HepG2 (cell line): ENCODE results near the gene SH2B2. TPM values are rescaled to one million over a fixed set of nuclear protein-coding genes. Genes with fewer than 3 reads are reported as not detected.
A peak's percentile ranks its signal among the peaks of the same experiment; 100 is the strongest.

Source experiments
- ATAC-seq: fragments of 200-7000 bp; cut with Tn5 transposase; 3 replicates; pipeline ENCODE4 v1.9.1; 2020; ENCODE audit warnings: mild to moderate bottlenecking, moderate library complexity
- BruUV-seq: library from RNA; stranded (reverse); fragments of 400-500 nt; replicated peaks from 2 replicates; lab custom pipeline; 2021; lab: Mats Ljungman, UMichigan
- CTCF ChIA-PET: fragments of 300-600 bp; formaldehyde crosslinking; extraction: SDS; loops from one replicate; lab custom pipeline; 2021; ENCODE audit warnings: low total read pairs, inconsistent platforms, low intra/inter-chr PET ratio; lab: Yijun Ruan, JAX
- POLR2A ChIA-PET: fragments of 350-600 bp; sonication (Branson Sonifier 250); formaldehyde crosslinking; loops from one replicate; lab custom pipeline; 2020; ENCODE audit warnings: antibody characterized with exemption, inconsistent platforms; lab: Yijun Ruan, JAX
- DNase-seq: peaks from one replicate; pipeline ENCODE4 v3.0.0-alpha.2; 2015; ENCODE audit warnings: low spot score
- FAIRE-seq: peaks from 3 replicates; lab custom pipeline; 2011; peaks lifted over from hg19 to GRCh38; lab: Jason Lieb, UNC
- H2AFZ ChIP-seq: one replicate; pipeline ENCODE4 v1.6.1; 2011; ENCODE audit warnings: low read length, inconsistent platforms
- H3K27ac ChIP-seq: fragments of 300-600 bp; 3 replicates; pipeline ENCODE4 v1.8.0; 2011; ENCODE audit warnings: mixed run types, mild to moderate bottlenecking, mixed read lengths, low read length, inconsistent platforms; ENCODE audit not compliant: insufficient read depth; ENCODE audit errors: extremely low read length
- H3K27me3 ChIP-seq, 2 experiments: fragments of 200-600 bp in 1 of 2; 2 replicates in 1 of 2; 3 replicates in 1 of 2; pipeline versions ENCODE4 v1.6.0 to v1.8.0; 2011; ENCODE audit warnings: low read length in 2 of 2, mild to moderate bottlenecking in 2 of 2, moderate library complexity in 2 of 2, inconsistent platforms in 1 of 2; ENCODE audit not compliant: insufficient read depth in 2 of 2, control insufficient read depth in 1 of 2
- H3K36me3 ChIP-seq, 2 experiments: fragments of 200-600 bp in 1 of 2; replicated peaks in 1 of 2; 2 replicates in 1 of 2; 3 replicates in 1 of 2; pipeline versions ENCODE4 v1.5.1 to v1.8.0; 2011; ENCODE audit warnings: low read length in 2 of 2, inconsistent platforms in 1 of 2; ENCODE audit not compliant: insufficient read depth in 2 of 2, control insufficient read depth in 1 of 2
- H3K4me1 ChIP-seq: 2 replicates; pipeline ENCODE4 v1.5.1; 2012; ENCODE audit warnings: low read length, inconsistent platforms; ENCODE audit not compliant: insufficient read depth
- H3K4me2 ChIP-seq: 2 replicates; pipeline ENCODE4 v1.6.0; 2011; ENCODE audit warnings: low read depth, low read length, inconsistent platforms
- H3K4me3 ChIP-seq, 3 experiments: fragments of 200-600 bp in 1 of 3; sonication (generic), shearing (Covaris generic) in 1 of 3; replicated peaks in 1 of 3; 2 replicates each; pipeline ENCODE4 v1.5.1; 2011 to 2016; ENCODE audit warnings: low read length in 3 of 3, inconsistent platforms in 2 of 3, low read depth in 2 of 3, mild to moderate bottlenecking in 2 of 3, control low read depth in 1 of 3, mixed read lengths in 1 of 3; ENCODE audit not compliant: insufficient read depth in 1 of 3
- H3K79me2 ChIP-seq: one replicate; pipeline ENCODE4 v1.6.1; 2011; ENCODE audit warnings: low read length, inconsistent platforms; ENCODE audit not compliant: insufficient read depth
- H3K9ac ChIP-seq: 2 replicates; pipeline ENCODE4 v1.6.0; 2011; ENCODE audit warnings: mild to moderate bottlenecking, low read depth, low read length, inconsistent platforms; ENCODE audit not compliant: insufficient read depth
- H3K9me3 ChIP-seq: 2 replicates; pipeline ENCODE4 v1.5.1; 2012; ENCODE audit warnings: mild to moderate bottlenecking, low read length
- H4K20me1 ChIP-seq: 2 replicates; pipeline ENCODE4 v1.6.0; 2011; ENCODE audit warnings: inconsistent platforms, mild to moderate bottlenecking, low read length, moderate library complexity; ENCODE audit not compliant: insufficient read depth
- GFI1 ChIP-seq: sonication (generic); formaldehyde crosslinking; IDR thresholded peaks from 2 replicates; pipeline ENCODE4 v1.5.0; 2020; ENCODE audit warnings: missing genetic modification reagents, mild to moderate bottlenecking, borderline replicate concordance
- RNF2 ChIP-seq: fragments of 450-650 bp; conservative IDR thresholded peaks from 2 replicates; pipeline ENCODE4 v1.6.1; 2016; ENCODE audit warnings: low read depth
- ZNF441 ChIP-seq: sonication (generic); formaldehyde crosslinking; IDR thresholded peaks from 2 replicates; pipeline ENCODE4 v1.7.0; 2021; ENCODE audit warnings: missing genetic modification reagents, borderline replicate concordance
- ZNF460 ChIP-seq: sonication (generic); formaldehyde crosslinking; IDR thresholded peaks from 2 replicates; pipeline ENCODE4 v1.5.1; 2020; ENCODE audit warnings: missing genetic modification reagents, mild to moderate bottlenecking, borderline replicate concordance
- WGBS: methylation state at CpG from one replicate; pipeline ENCODE4 v1.1.6; 2017; ENCODE audit warnings: low lambda C conversion rate; 5-methylcytosine and 5-hydroxymethylcytosine counted together
- in situ Hi-C: cut with HindIII; loops from 2 replicates; pipeline ENCODE4 v1.10.0; 2017; ENCODE audit warnings: low pct_unique_long_range_greater_than_20kb; ENCODE audit not compliant: extremely low pct_ligation_motif_present
- intact Hi-C: fragments of 100-400 bp; cut with micrococcal nuclease; formaldehyde crosslinking; loops from one replicate; pipeline ENCODE4 v1.10.0; 2022; ENCODE audit not compliant: unreplicated experiment
- polyA plus RNA-seq, 8 experiments: library from polyadenylated mRNA; depleted of rRNA in 3 of 8; stranded (reverse) in 7 of 8; unstranded in 1 of 8; fragments of >200 nt; fragmentation: Illumina TruSeq in 4 of 8; extraction: Trizol in 4 of 8; gene quantifications; 2 replicates each; pipeline versions ENCODE4 v1.2.1 to v1.2.3, GENCODE V29; 2011 to 2016; ENCODE audit warnings: low read depth in 4 of 8, missing spikeins in 1 of 8, mixed read lengths in 1 of 8; ENCODE audit not compliant: insufficient read depth in 1 of 8
- total RNA-seq, 5 experiments: library from RNA; depleted of rRNA; stranded (reverse); fragments of >200 nt; fragmentation: Illumina TruSeq; extraction: Trizol; gene quantifications; 2 replicates each; pipeline ENCODE4 v1.2.3, GENCODE V29; 2016; ENCODE audit warnings: low read depth in 1 of 5
- TF ChIP-seq, protein P1 (sequence below): sonication (generic); formaldehyde crosslinking; IDR thresholded peaks from 2 replicates; pipeline ENCODE4 v1.4.0; 2020; ENCODE audit warnings: mild to moderate bottlenecking, low read depth, missing genetic modification reagents
- TF ChIP-seq, protein P2 (sequence below): sonication (generic); formaldehyde crosslinking; conservative IDR thresholded peaks from 2 replicates; pipeline ENCODE4 v1.4.0; 2020; ENCODE audit warnings: missing genetic modification reagents
- TF ChIP-seq, protein P3 (sequence below): sonication (generic); formaldehyde crosslinking; IDR thresholded peaks from 2 replicates; pipeline ENCODE4 v1.4.0; 2020; ENCODE audit warnings: mild to moderate bottlenecking, missing genetic modification reagents

Gene SH2B2
- total and polyA plus RNA-seq, 2 of the 13 experiments (the other 11 are each of a cell fraction or from before 2014, with no cell fraction given): 0.46 to 1.3 TPM

DNA sequence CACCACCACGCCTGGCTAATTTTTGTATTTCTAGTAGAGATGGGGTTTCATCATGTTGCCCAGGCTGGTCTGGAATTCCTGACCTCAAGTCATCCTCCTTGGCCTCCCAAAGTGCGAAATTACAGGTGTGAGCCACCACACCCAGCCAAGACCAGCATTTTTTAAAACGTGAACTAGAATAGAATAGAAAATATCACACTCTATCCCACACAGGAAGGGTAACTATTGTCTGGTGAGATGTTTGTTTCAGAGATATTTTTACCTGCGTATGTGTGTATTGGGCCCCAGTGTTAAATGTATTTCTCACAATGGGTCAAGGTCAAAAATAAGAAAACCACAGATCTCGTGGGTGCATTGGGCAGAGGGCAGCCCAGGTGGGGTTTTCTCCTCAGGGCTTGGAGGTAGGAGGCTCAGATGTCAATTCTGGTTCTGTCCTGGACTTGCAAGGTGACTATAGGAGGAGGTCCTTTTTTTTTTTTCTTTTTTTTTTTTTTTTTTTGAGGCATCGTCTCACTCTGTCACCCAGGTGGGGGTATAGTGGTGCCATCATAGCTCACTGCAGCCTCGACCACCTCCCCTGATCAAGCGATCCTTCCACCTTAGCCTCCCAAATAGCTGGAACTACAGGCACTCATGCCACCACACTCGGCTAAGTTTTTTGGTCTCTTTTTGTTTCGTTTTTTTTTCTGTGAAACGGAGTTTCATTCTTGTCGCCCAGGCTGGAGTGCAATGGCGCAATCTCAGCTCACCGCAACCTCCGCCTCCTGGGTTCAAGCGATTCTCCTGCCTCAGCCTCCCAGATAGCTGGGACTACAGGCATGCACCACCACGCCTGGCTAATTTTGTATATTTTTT lies 19.0 kb downstream of the SH2B2 start:
- no peak for TF ChIP-seq RNF2
- TF ChIP-seq, protein P1, sequence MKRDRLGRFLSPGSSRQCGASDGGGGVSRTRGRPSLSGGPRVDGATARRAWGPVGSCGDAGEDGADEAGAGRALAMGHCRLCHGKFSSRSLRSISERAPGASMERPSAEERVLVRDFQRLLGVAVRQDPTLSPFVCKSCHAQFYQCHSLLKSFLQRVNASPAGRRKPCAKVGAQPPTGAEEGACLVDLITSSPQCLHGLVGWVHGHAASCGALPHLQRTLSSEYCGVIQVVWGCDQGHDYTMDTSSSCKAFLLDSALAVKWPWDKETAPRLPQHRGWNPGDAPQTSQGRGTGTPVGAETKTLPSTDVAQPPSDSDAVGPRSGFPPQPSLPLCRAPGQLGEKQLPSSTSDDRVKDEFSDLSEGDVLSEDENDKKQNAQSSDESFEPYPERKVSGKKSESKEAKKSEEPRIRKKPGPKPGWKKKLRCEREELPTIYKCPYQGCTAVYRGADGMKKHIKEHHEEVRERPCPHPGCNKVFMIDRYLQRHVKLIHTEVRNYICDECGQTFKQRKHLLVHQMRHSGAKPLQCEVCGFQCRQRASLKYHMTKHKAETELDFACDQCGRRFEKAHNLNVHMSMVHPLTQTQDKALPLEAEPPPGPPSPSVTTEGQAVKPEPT (CRISPR knock-in tag): no peak
- no peak for TF ChIP-seq GFI1 (CRISPR knock-in tag)
- peak; percentile 18; the same call in 1 of the 2 replicates for TF ChIP-seq ZNF460 (CRISPR knock-in tag)
- TF ChIP-seq, protein P2, sequence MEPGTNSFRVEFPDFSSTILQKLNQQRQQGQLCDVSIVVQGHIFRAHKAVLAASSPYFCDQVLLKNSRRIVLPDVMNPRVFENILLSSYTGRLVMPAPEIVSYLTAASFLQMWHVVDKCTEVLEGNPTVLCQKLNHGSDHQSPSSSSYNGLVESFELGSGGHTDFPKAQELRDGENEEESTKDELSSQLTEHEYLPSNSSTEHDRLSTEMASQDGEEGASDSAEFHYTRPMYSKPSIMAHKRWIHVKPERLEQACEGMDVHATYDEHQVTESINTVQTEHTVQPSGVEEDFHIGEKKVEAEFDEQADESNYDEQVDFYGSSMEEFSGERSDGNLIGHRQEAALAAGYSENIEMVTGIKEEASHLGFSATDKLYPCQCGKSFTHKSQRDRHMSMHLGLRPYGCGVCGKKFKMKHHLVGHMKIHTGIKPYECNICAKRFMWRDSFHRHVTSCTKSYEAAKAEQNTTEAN (CRISPR knock-in tag): no peak
- peak; percentile 57; the same call in 1 of the 2 replicates for TF ChIP-seq ZNF441 (CRISPR knock-in tag)
- TF ChIP-seq, protein P3, sequence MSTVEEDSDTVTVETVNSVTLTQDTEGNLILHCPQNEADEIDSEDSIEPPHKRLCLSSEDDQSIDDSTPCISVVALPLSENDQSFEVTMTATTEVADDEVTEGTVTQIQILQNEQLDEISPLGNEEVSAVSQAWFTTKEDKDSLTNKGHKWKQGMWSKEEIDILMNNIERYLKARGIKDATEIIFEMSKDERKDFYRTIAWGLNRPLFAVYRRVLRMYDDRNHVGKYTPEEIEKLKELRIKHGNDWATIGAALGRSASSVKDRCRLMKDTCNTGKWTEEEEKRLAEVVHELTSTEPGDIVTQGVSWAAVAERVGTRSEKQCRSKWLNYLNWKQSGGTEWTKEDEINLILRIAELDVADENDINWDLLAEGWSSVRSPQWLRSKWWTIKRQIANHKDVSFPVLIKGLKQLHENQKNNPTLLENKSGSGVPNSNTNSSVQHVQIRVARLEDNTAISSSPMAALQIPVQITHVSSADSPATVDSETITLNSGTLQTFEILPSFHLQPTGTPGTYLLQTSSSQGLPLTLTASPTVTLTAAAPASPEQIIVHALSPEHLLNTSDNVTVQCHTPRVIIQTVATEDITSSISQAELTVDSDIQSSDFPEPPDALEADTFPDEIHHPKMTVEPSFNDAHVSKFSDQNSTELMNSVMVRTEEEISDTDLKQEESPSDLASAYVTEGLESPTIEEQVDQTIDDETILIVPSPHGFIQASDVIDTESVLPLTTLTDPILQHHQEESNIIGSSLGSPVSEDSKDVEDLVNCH (CRISPR knock-in tag): no peak
- Histone ChIP-seq H3K36me3 (no peaks in the 10 kb centered on the region), H4K20me1 (no peaks in the 10 kb centered on the region), H3K4me1 (peaks cover 28% of the 10 kb centered on the region), H3K9me3 (no peaks in the 10 kb centered on the region), H3K4me3 (no peak overlapping the region), H3K79me2 (no peaks in the 10 kb centered on the region), H3K27me3 (peaks cover 0 to 5% of the 10 kb centered on the region in 2 experiments; a peak in 1 of 5 replicates), H3K4me2 (no peak overlapping the region), H3K27ac (no peak overlapping the region), H3K9ac (no peak overlapping the region), H2AFZ (no peak overlapping the region)
- in situ Hi-C loops: no loop called here
- WGBS: 57% methylated on average over 17 of the region's 17 CpGs
- intact Hi-C loops: no loop called here
- no TSS peak for BruUV-seq
- ATAC-seq (no peak), FAIRE-seq (no peak), DNase-seq (no peak)
- CTCF ChIA-PET: no interaction called here
- POLR2A ChIA-PET: no interaction called here
